HG03565 (cell line): ENCODE measurements around the gene GRB14.
"Not testable (repeated sequence)": the region's sequence is repeated elsewhere in the genome, so short reads cannot be mapped to it uniquely, and the experiment has no call there.

Source experiments
- ATAC-seq: cut with Tn5 transposase; IDR thresholded peaks from one replicate; pipeline ENCODE4 v1.9.1; 2021; ENCODE audit warnings: mild to moderate bottlenecking, moderate library complexity; ENCODE audit not compliant: unreplicated experiment

Gene GRB14

DNA sequence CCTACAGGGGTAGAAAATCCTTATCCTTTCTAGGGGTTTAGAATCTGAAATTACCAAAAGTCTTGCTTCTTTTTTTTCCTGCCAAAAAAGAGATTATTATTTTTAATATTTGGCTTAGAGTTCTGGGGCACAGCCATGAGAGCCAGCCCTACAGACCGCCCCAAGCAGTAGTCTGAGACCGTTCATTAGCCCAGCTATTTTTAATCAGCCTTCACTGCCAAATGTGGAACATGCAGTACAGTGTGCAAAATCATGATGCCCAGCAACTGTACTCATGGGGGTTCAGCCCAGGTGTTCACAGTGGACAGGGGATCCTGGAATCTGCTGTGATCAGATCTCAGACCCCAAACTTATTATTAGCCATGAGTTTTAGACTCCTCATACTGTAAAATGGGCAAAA is 60.4 kb downstream of the GRB14 start:
- no peak for ATAC-seq

- peak; percentile 42 for ATAC-seq
Observed at GRCh38 chr2:164560181-164560792, 61.0 kb downstream of the GRB14 start.

- no peak for ATAC-seq
Observed at GRCh38 chr2:164558450-164558849, 62.8 kb downstream of the GRB14 start.

GRCh38 chr2:164554487-164554886 is 66.8 kb downstream of the GRB14 start:
- ATAC-seq: no peak

DNA sequence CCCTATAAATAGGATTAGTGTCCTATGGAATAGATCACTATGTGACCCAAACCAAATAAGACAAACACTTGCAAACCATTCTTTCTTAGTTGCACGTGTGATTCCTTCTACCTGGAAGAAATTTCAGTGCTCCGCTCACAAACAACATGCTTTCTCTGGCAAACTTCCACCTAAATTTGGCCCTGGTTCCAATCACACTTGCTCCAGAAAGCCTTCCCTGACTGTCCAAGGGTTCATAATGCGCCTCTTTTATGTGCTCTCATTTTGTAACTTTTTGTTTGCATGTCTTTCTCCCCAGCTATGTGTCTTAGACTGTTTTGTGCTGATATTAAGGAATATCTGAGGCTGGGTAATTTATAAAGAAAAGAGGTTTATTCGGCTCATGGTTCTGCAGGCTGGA is 69.8 kb downstream of the GRB14 start:
- no peak for ATAC-seq

DNA sequence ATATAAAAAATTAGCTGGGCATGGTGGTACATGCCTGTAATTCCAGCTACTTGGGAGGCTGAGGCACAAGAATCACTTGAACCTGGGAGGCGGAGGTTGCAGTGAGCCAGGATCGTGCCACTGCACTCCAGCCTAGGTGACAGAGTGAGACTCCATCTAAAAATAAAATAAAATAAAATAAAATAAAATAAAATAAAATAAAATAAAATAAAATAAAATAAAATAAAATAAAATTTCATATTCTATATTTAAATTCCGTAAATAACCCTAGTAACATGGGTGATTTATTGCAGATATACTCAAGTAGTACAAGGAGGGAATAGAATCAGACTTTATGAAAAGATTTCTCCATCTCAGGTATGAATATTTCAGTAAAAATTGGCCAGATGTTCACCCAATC is 71.6 kb downstream of the GRB14 start:
- ATAC-seq: not testable (repeated sequence)

DNA sequence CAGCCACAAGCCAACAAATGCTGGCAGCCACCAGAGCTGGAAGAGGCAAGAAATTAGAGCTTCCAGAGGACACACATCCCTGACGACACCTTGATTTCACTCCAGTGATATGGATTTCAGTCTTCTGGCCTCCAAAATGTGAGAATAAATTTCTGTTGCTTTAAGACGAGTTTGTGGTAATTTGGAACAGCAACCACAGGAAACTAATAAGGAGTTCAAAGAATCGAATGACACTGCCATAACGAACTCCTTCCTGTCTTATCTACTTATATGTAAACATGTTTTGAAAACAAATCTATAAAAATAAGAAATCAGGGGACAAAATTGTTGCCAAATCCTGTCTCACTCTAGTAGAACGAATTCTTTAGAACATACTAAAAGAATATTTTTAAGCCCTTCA is 75.8 kb downstream of the GRB14 start:
- ATAC-seq: no peak

DNA sequence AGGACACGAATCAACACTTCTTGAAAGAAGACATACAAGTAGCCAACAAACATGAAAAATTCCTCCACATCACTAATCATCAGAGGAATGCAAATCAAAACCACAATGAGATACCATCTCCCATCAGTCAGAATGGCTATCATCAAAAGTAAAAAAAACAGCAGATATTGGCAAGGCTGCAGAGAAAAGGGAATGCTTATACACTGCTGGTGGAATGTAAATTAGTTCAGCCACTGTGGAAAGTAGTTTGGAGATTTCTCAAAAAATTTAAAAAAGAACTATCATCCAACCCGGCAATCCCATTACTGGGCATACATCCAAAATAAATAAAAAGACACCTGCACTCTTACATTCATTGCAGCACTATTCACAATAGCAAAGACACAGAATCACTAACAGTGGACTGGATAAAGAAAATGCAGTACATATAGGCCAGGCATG is 78.7 kb downstream of the GRB14 start:
- no peak for ATAC-seq

DNA sequence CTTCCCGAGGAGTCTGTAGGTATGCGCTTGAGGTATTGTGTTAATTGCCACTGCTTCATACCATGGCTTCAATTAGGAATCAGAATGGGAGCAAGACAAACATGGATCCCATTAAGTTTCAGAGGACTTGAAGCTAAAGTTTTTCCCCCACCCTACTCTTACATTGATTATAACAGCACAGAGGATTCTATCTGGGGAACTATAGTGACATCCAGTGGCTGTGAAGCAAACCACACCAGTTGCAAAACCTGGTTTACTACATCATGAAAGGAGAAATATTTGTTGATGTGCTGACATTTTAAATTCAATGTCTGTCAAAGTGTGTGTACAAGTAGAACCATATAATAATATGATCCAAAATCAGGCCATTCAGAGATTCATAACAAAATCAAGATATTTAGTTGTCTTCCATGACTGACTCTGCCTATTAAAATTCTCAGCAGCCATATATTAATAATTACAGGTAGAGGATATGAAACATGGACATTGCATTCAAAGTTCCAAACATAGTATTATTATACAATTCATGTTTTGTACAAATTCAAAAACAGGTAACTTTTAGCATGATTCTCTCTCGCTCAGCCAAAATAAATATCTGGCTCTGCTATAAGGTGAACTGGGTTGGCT is 82.9 kb downstream of the GRB14 start:
- ATAC-seq: peak; percentile 72

- ATAC-seq: no peak
Observed at GRCh38 chr2:164535280-164536025, 85.8 kb downstream of the GRB14 start.

- ATAC-seq: no peak
Observed at GRCh38 chr2:164530464-164530863, 90.8 kb downstream of the GRB14 start.

DNA sequence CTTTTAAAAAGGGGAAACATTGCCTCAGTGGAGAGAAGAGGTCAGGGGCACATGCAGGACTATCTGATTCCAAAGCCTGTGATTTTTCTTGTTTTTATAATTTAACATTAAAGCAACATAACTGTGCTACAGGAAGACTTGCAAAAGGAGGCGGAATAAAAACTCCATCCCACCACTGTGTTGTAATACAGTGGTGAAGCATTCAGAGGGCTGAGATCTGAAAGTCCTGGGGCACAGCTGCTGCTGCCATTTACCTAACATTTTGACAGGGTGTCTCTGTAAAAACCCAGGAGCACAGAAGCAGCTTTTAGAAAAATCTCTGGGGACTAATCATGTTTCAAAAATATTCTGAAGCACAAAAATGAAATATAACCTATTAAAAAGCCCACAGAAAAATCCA is 97.6 kb downstream of the GRB14 start:
- no peak for ATAC-seq

GRCh38 chr2:164523009-164523408 is 98.3 kb downstream of the GRB14 start:
- no peak for ATAC-seq

DNA sequence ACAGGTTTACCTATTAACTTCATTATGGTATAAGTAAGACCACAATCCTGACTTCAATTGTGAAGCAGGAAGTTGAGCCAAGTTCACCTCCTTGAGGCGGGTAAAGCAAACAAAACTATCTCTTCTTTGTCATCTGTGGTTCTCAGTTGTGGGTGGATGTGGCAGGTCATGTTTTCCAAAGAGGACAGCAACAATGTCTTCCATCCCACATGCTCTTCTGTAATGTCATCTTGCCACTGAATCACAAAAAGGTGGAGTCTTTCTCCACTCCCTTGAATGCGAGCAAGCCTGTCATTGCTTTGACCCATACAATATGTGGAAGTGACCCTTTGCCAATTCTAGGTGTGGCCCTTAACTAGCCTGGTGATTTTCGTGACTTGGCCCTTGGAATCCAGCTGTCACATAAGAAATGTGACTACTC is 98.7 kb downstream of the GRB14 start:
- no peak for ATAC-seq

GRCh38 chr2:164515734-164516133 is 105.5 kb downstream of the GRB14 start:
- ATAC-seq: no peak

DNA sequence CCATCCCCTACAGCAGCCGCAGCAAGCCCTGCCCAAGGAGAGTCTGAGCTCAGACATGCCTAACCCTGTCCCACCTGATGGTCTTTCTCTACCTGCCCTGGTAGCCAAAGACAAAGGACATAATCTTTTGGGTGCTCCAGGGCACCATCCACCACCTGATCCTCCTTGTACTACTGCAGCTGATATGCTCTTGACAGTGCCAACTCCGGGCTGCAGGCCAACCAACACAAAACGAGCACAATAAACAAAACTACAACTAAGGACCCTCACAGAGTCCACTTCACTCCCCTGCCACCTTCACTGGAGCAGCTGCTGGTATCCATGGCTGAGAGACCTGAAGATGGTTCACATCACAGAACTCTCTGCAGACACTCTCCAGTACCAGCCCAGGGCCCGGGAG is 106.3 kb downstream of the GRB14 start:
- no peak for ATAC-seq

DNA sequence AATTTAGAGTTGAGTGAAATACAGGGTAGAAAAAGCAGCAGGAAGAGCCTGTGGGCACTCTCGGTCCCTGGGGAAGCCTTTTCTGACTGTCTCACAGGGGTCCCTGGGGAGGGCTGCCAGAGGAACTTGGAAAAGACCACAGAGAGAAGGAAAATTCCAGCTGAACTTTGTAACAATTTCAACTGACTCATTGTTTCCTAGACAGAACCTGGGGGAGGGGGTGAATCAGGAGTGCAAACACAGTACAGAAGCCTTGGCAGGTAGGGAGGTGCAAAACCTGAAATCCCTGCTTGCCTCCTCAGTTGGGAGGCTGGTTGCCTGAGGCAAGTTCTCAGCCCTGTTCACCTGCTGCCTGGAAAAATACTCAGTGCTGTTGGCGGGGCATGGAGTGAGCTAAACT is 106.8 kb downstream of the GRB14 start:
- ATAC-seq: no peak

DNA sequence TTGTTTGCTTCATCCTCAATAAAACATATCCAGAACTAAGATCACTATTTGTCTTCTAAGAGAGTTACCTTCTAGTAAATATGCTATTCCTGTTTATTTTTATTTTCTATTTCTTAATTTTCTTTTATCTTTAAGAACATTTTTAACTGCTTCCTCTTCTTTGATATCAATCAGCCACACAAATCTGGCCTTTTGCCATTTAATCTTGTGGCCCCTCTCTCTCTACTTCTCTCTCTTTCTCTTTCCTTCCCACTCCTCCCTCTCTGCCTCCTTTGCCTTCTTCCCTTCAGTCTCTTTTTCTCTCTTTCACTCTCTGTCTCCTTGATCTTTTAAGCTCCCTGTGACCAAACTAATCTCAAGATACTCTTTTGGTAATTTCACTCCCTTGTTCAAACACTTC is 108.4 kb downstream of the GRB14 start:
- no peak for ATAC-seq

DNA sequence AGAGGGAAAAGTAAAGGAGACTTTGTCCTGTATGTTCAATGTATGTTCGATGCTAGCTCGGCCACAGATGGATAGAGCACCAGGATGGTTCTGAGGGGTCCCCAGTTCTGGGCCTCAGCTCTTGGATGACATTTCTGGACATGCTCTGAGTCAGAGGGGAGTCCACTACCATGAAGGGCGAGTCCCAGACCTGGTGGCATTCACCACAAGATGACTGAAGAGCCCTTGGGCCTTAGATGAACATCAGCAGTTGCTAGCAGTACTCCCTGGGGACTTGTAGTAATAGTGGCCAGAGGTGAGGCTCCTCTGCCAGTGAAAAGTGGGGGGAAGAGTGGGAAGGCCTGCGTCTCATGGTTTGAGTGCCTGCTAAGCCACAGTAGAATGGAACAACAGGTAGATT is 109.5 kb downstream of the GRB14 start:
- ATAC-seq: no peak

DNA sequence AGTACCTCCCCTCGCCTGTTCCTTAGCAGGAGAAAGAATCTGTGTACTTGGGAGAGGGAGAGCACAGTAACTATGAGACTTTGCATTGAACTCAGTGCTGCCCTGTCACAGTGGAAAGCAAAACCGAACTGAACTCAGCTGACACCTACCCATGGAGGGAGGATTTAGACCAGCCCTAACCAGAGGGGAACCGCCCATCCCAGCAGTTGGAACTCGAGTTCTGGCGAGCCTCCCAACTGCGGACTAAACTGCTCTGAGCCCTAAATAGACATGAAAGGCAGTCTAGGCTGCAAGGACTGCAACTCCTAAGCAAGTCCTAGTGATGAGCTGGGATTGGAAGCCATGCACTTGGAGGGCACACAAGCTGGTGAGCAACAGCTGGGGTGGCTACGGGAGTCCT is 110.4 kb downstream of the GRB14 start:
- ATAC-seq: no peak

GRCh38 chr2:164509137-164509877 is 112.0 kb downstream of the GRB14 start:
- no peak for ATAC-seq

DNA sequence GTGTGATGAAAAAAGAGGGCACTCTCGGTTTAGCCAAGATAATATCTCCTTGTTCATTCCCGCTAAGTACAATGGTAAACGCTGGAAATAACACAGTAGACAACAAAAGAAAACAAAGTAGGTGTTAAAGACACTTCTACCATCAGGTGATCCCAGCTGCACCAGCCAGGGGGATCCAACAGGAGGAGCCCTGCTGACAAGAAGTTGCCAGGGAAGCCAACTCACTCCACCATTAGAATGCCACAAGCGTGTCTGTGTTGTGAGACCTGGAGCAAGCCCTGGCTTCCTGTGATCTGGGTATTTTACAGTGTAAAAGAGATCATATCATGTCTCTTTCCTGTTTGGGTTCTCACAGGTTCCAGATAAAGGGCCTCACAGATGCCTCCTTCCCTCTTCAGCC is 117.0 kb downstream of the GRB14 start:
- ATAC-seq: no peak
